ENCODE data around the gene NT5DC4.

GRCh38 chr2:112765251-112765650 is 44.4 kb downstream of the NT5DC4 start:
- TF ChIP-seq CTCF (IDR thresholded peaks at IDR 0.05) (no peak), EZH2phosphoT487 (IDR thresholded peaks at IDR 0.05) (no peak), EZH2 (IDR thresholded peaks at IDR 0.05) (no peak)

Data from neural progenitor cell (in vitro differentiated cells).